ENCODE measurements around the gene CALD1. TPM values are rescaled to one million over a fixed set of nuclear protein-coding genes. Genes with fewer than 3 reads are reported as not detected.

The CALD1 gene
- total RNA-seq, 2 donors from 2014 or later = 912 to 1,038 TPM

GRCh38 chr7:134763960-134764359 is 15.5 kb upstream of the CALD1 start:
- Histone ChIP-seq H3K36me3 (no peaks in the 10 kb centered on the region), H3K4me1 (ENCODE audit: control insufficient read depth in 1 of 2, low read depth in 2 of 2) (peaks cover 25 to 81% of the 10 kb centered on the region in 2 donors), H3K9me3 (no peaks in the 10 kb centered on the region), H3K4me3 (no peak overlapping the region), H3K27me3 (replicated peaks; ENCODE audit: insufficient read depth) (no peaks in the 10 kb centered on the region), H3K27ac (peak overlapping the region; percentile 73 to 89)
- DNase-seq (ENCODE audit: low spot score) (no peak), ATAC-seq (ENCODE audit: insufficient number of reproducible peaks, low FRiP score, low read depth) (no peak)
- TF ChIP-seq CTCF (IDR thresholded peaks at IDR 0.05) = no peak

GRCh38 chr7:134764365-134764764 is 15.1 kb upstream of the CALD1 start:
- no peaks in the 10 kb centered on the region for H3K36me3 ChIP-seq
- no peak for DNase-seq (ENCODE audit: low spot score)
- no peaks in the 10 kb centered on the region for H3K9me3 ChIP-seq
- ATAC-seq (ENCODE audit: insufficient number of reproducible peaks, low FRiP score, low read depth) = no peak
- H3K27me3 ChIP-seq (replicated peaks; ENCODE audit: insufficient read depth) = no peaks in the 10 kb centered on the region
- H3K4me3 ChIP-seq = no peak overlapping the region
- H3K4me1 ChIP-seq (ENCODE audit: control insufficient read depth in 1 of 2, low read depth in 2 of 2) = peaks cover 22 to 77% of the 10 kb centered on the region in 2 donors
- H3K27ac ChIP-seq = peak overlapping the region; percentile 73 to 89
- no peak for TF ChIP-seq CTCF (IDR thresholded peaks at IDR 0.05)

- ATAC-seq (ENCODE audit: insufficient number of reproducible peaks, low FRiP score, low read depth) = peak; percentile 41
- H3K36me3 ChIP-seq = no peaks in the 10 kb centered on the region
Observed at GRCh38 chr7:134766779-134767519, 12.5 kb upstream of the CALD1 start.

GRCh38 chr7:134767520-134768168 is 11.8 kb upstream of the CALD1 start:
- Histone ChIP-seq H3K27ac (peak overlapping the region; percentile 84 to 89), H3K4me1 (ENCODE audit: control insufficient read depth in 1 of 2, low read depth in 2 of 2) (peaks cover 13 to 55% of the 10 kb centered on the region in 2 donors), H3K4me3 (peak overlapping the region; percentile 2), H3K36me3 (no peaks in the 10 kb centered on the region), H3K9me3 (no peaks in the 10 kb centered on the region), H3K27me3 (replicated peaks; ENCODE audit: insufficient read depth) (no peaks in the 10 kb centered on the region)
- ATAC-seq (ENCODE audit: insufficient number of reproducible peaks, low FRiP score, low read depth) (peak; percentile 53), DNase-seq (ENCODE audit: low spot score) (no peak)
- no peak for TF ChIP-seq CTCF (IDR thresholded peaks at IDR 0.05)

More at GRCh38 chr7:134766779-134767519, 12.5 kb upstream of the CALD1 start:
- Histone ChIP-seq H3K9me3 (no peaks in the 10 kb centered on the region), H3K4me3 (peak overlapping the region; percentile 2), H3K27me3 (replicated peaks; ENCODE audit: insufficient read depth) (no peaks in the 10 kb centered on the region), H3K27ac (peak overlapping the region; percentile 84 to 89), H3K4me1 (ENCODE audit: control insufficient read depth in 1 of 2, low read depth in 2 of 2) (peaks cover 16 to 59% of the 10 kb centered on the region in 2 donors)
- DNase-seq (ENCODE audit: low spot score) = no peak
- no peak for TF ChIP-seq CTCF (IDR thresholded peaks at IDR 0.05)

- Histone ChIP-seq H3K27me3 (replicated peaks; ENCODE audit: insufficient read depth) (no peaks in the 10 kb centered on the region), H3K4me1 (ENCODE audit: control insufficient read depth in 1 of 2, low read depth in 2 of 2) (peaks cover 13 to 49% of the 10 kb centered on the region in 2 donors), H3K9me3 (no peaks in the 10 kb centered on the region), H3K27ac (peak overlapping the region; percentile 84 to 89), H3K36me3 (no peaks in the 10 kb centered on the region), H3K4me3 (no peak overlapping the region)
- ATAC-seq (ENCODE audit: insufficient number of reproducible peaks, low FRiP score, low read depth) (no peak), DNase-seq (ENCODE audit: low spot score) (no peak)
- no peak for TF ChIP-seq CTCF (IDR thresholded peaks at IDR 0.05)
Observed at GRCh38 chr7:134768243-134768642, 11.2 kb upstream of the CALD1 start.
